ENCODE results near the gene MACROD2. TPM values are rescaled to one million over a fixed set of nuclear protein-coding genes. Genes with fewer than 3 reads are reported as not detected.

MACROD2 gene
- total RNA-seq, 1 donor from 2014 or later: 2.4 TPM

GRCh38 chr20:14838663-14839628 lies 843.6 kb downstream of the MACROD2 start:
- no peaks in the 10 kb centered on the region for H3K9me3 Mint-ChIP-seq (ENCODE audit: unreplicated experiment)
- no peaks in the 10 kb centered on the region for H3K4me1 ChIP-seq (ENCODE audit: insufficient read depth, low read length)
- no peak overlapping the region for H2AFZ ChIP-seq (ENCODE audit: low read depth, low read length)

GRCh38 chr20:14845199-14846160 lies 850.2 kb downstream of the MACROD2 start:
- no peaks in the 10 kb centered on the region for H3K36me3 Mint-ChIP-seq (ENCODE audit: low read depth, unreplicated experiment)

More at GRCh38 chr20:14838663-14839628, 843.6 kb downstream of the MACROD2 start:
- no peak for FAIRE-seq
- DNase-seq (ENCODE audit: low read depth): no peak
- Mint-ChIP-seq H3K27ac (ENCODE audit: unreplicated experiment) (no peak overlapping the region), H3K27me3 (ENCODE audit: low read depth, unreplicated experiment) (no peaks in the 10 kb centered on the region), H3K4me1 (ENCODE audit: low read depth, unreplicated experiment) (peaks cover 3% of the 10 kb centered on the region), H3K4me3 (ENCODE audit: unreplicated experiment) (no peak overlapping the region), H3K36me3 (ENCODE audit: low read depth, unreplicated experiment) (no peaks in the 10 kb centered on the region)
- no peaks in the 10 kb centered on the region for H3K36me3 ChIP-seq (ENCODE audit: insufficient read depth, low read length)
- H3K27me3 ChIP-seq (ENCODE audit: insufficient read depth, low read length): no peaks in the 10 kb centered on the region
- no peaks in the 10 kb centered on the region for H4K20me1 ChIP-seq (ENCODE audit: insufficient read depth, low read length)
- H3K4me3 ChIP-seq (ENCODE audit: insufficient read depth, low read depth, low read length): no peak overlapping the region
- no peak overlapping the region for H3K9ac ChIP-seq (ENCODE audit: low read length)
- H3K4me2 ChIP-seq (ENCODE audit: low read length): no peak overlapping the region
- H3K27ac ChIP-seq (ENCODE audit: low read depth, low read length): no peak overlapping the region
- no peaks in the 10 kb centered on the region for H3K79me2 ChIP-seq (ENCODE audit: insufficient read depth, low read length)
- TF ChIP-seq EZH2 (IDR thresholded peaks at IDR 0.05; ENCODE audit: insufficient read depth, low read length) (no peak), CTCF (IDR thresholded peaks at IDR 0.05; ENCODE audit: insufficient read depth, low read depth, low read length) (no peak)
- H3K9me3 ChIP-seq (ENCODE audit: insufficient read depth, low read depth, low read length): no peaks in the 10 kb centered on the region

More at GRCh38 chr20:14845199-14846160, 850.2 kb downstream of the MACROD2 start:
- Mint-ChIP-seq H3K27ac (ENCODE audit: unreplicated experiment) (no peak overlapping the region), H3K9me3 (ENCODE audit: unreplicated experiment) (no peaks in the 10 kb centered on the region), H3K4me1 (ENCODE audit: low read depth, unreplicated experiment) (peaks cover 14% of the 10 kb centered on the region), H3K27me3 (ENCODE audit: low read depth, unreplicated experiment) (no peaks in the 10 kb centered on the region), H3K4me3 (ENCODE audit: unreplicated experiment) (no peak overlapping the region)
- Histone ChIP-seq H3K4me2 (ENCODE audit: low read length) (no peak overlapping the region), H3K27me3 (ENCODE audit: insufficient read depth, low read length) (no peaks in the 10 kb centered on the region), H4K20me1 (ENCODE audit: insufficient read depth, low read length) (no peaks in the 10 kb centered on the region), H3K9ac (ENCODE audit: low read length) (no peak overlapping the region), H3K36me3 (ENCODE audit: insufficient read depth, low read length) (no peaks in the 10 kb centered on the region), H3K4me3 (ENCODE audit: insufficient read depth, low read depth, low read length) (no peak overlapping the region), H3K27ac (ENCODE audit: low read depth, low read length) (no peak overlapping the region), H3K79me2 (ENCODE audit: insufficient read depth, low read length) (no peaks in the 10 kb centered on the region), H3K4me1 (ENCODE audit: insufficient read depth, low read length) (no peaks in the 10 kb centered on the region), H3K9me3 (ENCODE audit: insufficient read depth, low read depth, low read length) (no peaks in the 10 kb centered on the region), H2AFZ (ENCODE audit: low read depth, low read length) (no peak overlapping the region)
- no peak for FAIRE-seq
- DNase-seq (ENCODE audit: low read depth): no peak
- no peak for TF ChIP-seq EZH2 (IDR thresholded peaks at IDR 0.05; ENCODE audit: insufficient read depth, low read length)
- TF ChIP-seq CTCF (IDR thresholded peaks at IDR 0.05; ENCODE audit: insufficient read depth, low read depth, low read length): no peak
